ENCODE measurements around the gene PNMA8A.

DNA sequence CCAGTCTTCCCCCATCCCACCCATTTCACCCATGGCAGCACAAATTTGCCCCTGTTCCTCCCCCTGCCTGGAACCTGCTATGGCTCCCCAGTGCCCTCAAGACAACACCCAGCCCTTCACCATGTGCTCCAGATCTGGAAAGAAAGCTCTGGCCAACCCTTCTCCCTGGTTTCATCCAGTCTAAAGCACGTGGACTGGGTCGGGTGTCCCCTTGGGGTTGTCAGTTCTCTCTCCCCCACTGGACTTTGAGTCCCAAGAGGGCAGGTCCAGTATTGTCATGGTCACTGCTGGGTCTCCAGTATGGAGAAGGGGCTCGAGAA, 43.9 kb upstream of the PNMA8A start:
- no peak for TF ChIP-seq CTCF (IDR thresholded peaks at IDR 0.05)
- no peak for TF ChIP-seq POLR2A (IDR thresholded peaks at IDR 0.05)
- TF ChIP-seq EP300 (IDR thresholded peaks at IDR 0.05): no peak

Data from sigmoid colon (tissue), 4 donors.